IMR-90 (cell line): ENCODE data around the gene PSMD8. TPM values are rescaled to one million over a fixed set of nuclear protein-coding genes. Genes with fewer than 3 reads are reported as not detected.

Experiments
- ATAC-seq: fragments of 200-7000 bp; cut with Tn5 transposase; 2 replicates; pipeline ENCODE4 v1.9.1; 2020; ENCODE audit warnings: low read depth, mild to moderate bottlenecking, moderate library complexity
- BruUV-seq: library from RNA; stranded (reverse); fragments of 400-500 nt; replicated peaks from 2 replicates; lab custom pipeline; 2021; lab: Mats Ljungman, UMichigan
- CTCF ChIA-PET: fragments of 300-600 bp; formaldehyde crosslinking; extraction: SDS; loops from one replicate; lab custom pipeline; 2021; ENCODE audit warnings: antibody characterized with exemption; lab: Yijun Ruan, JAX
- POLR2A ChIA-PET: fragments of 300-600 bp; sonication (Branson Sonifier 250); formaldehyde crosslinking; loops from one replicate; lab custom pipeline; 2022; ENCODE audit warnings: antibody characterized with exemption; ENCODE audit not compliant: unreplicated experiment; lab: Charles Lee
- DNase-seq: peaks from one replicate; pipeline ENCODE4 v3.0.0; 2013
- H2AFZ ChIP-seq: replicated peaks from 2 replicates; pipeline ENCODE3; 2013; ENCODE audit warnings: low read length, mild to moderate bottlenecking; ENCODE audit not compliant: poor library complexity
- H2AK5ac ChIP-seq: 2 replicates; pipeline ENCODE4 v1.6.1; 2013; ENCODE audit warnings: low read depth, low read length, inconsistent platforms
- H2AK9ac ChIP-seq: replicated peaks from 2 replicates; pipeline ENCODE3; 2013; ENCODE audit warnings: mild to moderate bottlenecking, low read depth, low read length, moderate library complexity; ENCODE audit not compliant: poor library complexity
- H2BK120ac ChIP-seq: 2 replicates; pipeline ENCODE4 v1.6.1; 2013; ENCODE audit warnings: low read depth, low read length, inconsistent platforms
- H2BK15ac ChIP-seq: 3 replicates; pipeline ENCODE4 v1.6.1; 2013; ENCODE audit warnings: low read depth, low read length, inconsistent platforms
- H2BK20ac ChIP-seq: 2 replicates; pipeline ENCODE4 v1.6.1; 2013; ENCODE audit warnings: low read depth, mild to moderate bottlenecking, inconsistent platforms, low read length, moderate library complexity
- H2BK5ac ChIP-seq: 2 replicates; pipeline ENCODE4 v1.6.1; 2013; ENCODE audit warnings: mild to moderate bottlenecking, low read depth, low read length, inconsistent platforms; ENCODE audit not compliant: poor library complexity, severe bottlenecking
- H3K14ac ChIP-seq: replicated peaks from 2 replicates; pipeline ENCODE4 v1.6.1; 2013; ENCODE audit warnings: low read depth, low read length, inconsistent platforms
- H3K18ac ChIP-seq: 2 replicates; pipeline ENCODE4 v1.6.1; 2013; ENCODE audit warnings: low read depth, low read length, control low read depth
- H3K23ac ChIP-seq: 2 replicates; pipeline ENCODE4 v1.6.1; 2013; ENCODE audit warnings: low read depth, low read length, inconsistent platforms
- H3K27ac ChIP-seq: 2 replicates; pipeline ENCODE4 v1.5.1; 2013; ENCODE audit warnings: mild to moderate bottlenecking, control low read depth, low read length; ENCODE audit not compliant: insufficient read depth
- H3K27me3 ChIP-seq: 2 replicates; pipeline ENCODE4 v1.6.1; 2013; ENCODE audit warnings: low read length; ENCODE audit not compliant: control insufficient read depth, insufficient read depth
- H3K36me3 ChIP-seq: 2 replicates; pipeline ENCODE4 v1.6.1; 2013; ENCODE audit warnings: low read length, mixed read lengths; ENCODE audit not compliant: control insufficient read depth, insufficient read depth
- H3K4ac ChIP-seq: 2 replicates; pipeline ENCODE4 v1.6.1; 2013; ENCODE audit warnings: low read depth, low read length, inconsistent platforms
- H3K4me1 ChIP-seq: 2 replicates; pipeline ENCODE4 v1.6.1; 2013; ENCODE audit warnings: low read length, mixed read lengths; ENCODE audit not compliant: control insufficient read depth, insufficient read depth
- H3K4me2 ChIP-seq: 2 replicates; pipeline ENCODE4 v1.6.1; 2013; ENCODE audit warnings: low read depth, mild to moderate bottlenecking, control low read depth, low read length, moderate library complexity
- H3K4me3 ChIP-seq: 2 replicates; pipeline ENCODE4 v1.5.1; 2013; ENCODE audit warnings: low read depth, mild to moderate bottlenecking, control low read depth, low read length, moderate library complexity; ENCODE audit not compliant: insufficient read depth
- H3K56ac ChIP-seq: 2 replicates; pipeline ENCODE4 v1.6.1; 2013; ENCODE audit warnings: low read length, inconsistent platforms; ENCODE audit not compliant: insufficient read depth; ENCODE audit errors: extremely low read depth
- H3K79me1 ChIP-seq, 2 experiments: 2 replicates each; pipeline ENCODE4 v1.6.1; 2013; ENCODE audit warnings: low read length in 2 of 2, inconsistent platforms in 1 of 2, low read depth in 1 of 2
- H3K9ac ChIP-seq: 2 replicates; pipeline ENCODE4 v1.6.1; 2013; ENCODE audit warnings: low read depth, low read length, control low read depth
- H3K9me1 ChIP-seq: 2 replicates; pipeline ENCODE4 v1.6.1; 2013; ENCODE audit warnings: low read length, inconsistent platforms; ENCODE audit not compliant: insufficient read depth
- H3K9me3 ChIP-seq: 2 replicates; pipeline ENCODE4 v1.6.1; 2013; ENCODE audit warnings: low read length; ENCODE audit not compliant: control insufficient read depth, insufficient read depth
- H4K20me1 ChIP-seq: 2 replicates; pipeline ENCODE4 v1.6.1; 2013; ENCODE audit warnings: low read length, inconsistent platforms; ENCODE audit not compliant: insufficient read depth
- H4K5ac ChIP-seq: 2 replicates; pipeline ENCODE4 v1.6.1; 2013; ENCODE audit warnings: mild to moderate bottlenecking, low read depth, low read length, control low read depth
- H4K8ac ChIP-seq, 2 experiments: 2 replicates each; pipeline ENCODE4 v1.6.1; 2013; ENCODE audit warnings: low read depth in 2 of 2, low read length in 2 of 2, control low read depth in 1 of 2, inconsistent platforms in 1 of 2
- H4K91ac ChIP-seq: 2 replicates; pipeline ENCODE4 v1.6.1; 2013; ENCODE audit warnings: low read depth, low read length, inconsistent platforms; ENCODE audit not compliant: insufficient read depth
- BHLHE40 ChIP-seq: fragments of 150-350 bp; IDR thresholded peaks from 2 replicates; pipeline ENCODE4 v1.6.1; 2016; ENCODE audit warnings: mild to moderate bottlenecking, low read depth, low read length
- CEBPB ChIP-seq: IDR thresholded peaks from 2 replicates; pipeline ENCODE4 v1.6.1; 2012; ENCODE audit warnings: low read depth, low read length, improper control_type of control experiment
- CHD1 ChIP-seq: IDR thresholded peaks from 2 replicates; pipeline ENCODE4 v1.6.1; 2012; ENCODE audit warnings: low read depth, low read length, improper control_type of control experiment
- CTCF ChIP-seq: conservative IDR thresholded peaks from 2 replicates; pipeline ENCODE4 v1.5.1; 2012; ENCODE audit warnings: mild to moderate bottlenecking, low read depth, low read length, improper control_type of control experiment
- MAFK ChIP-seq: IDR thresholded peaks from 2 replicates; pipeline ENCODE4 v1.6.1; 2012; ENCODE audit warnings: low read depth, low read length, improper control_type of control experiment
- POLR2A ChIP-seq: IDR thresholded peaks from 2 replicates; pipeline ENCODE4 v1.6.1; 2012; ENCODE audit warnings: mild to moderate bottlenecking, low read depth, low read length
- SMC3 ChIP-seq: fragments of 150-350 bp; IDR thresholded peaks from 2 replicates; pipeline ENCODE4 v1.6.1; 2016; ENCODE audit warnings: low read depth, mild to moderate bottlenecking, antibody characterized with exemption, low read length, moderate library complexity
- WGBS, 2 experiments: methylation state at CpG; one replicate each; pipeline versions ENCODE4 v1.1.5 to v1.1.7; 2013; ENCODE audit warnings: missing lambda C conversion rate in 2 of 2; ENCODE audit not compliant: insufficient read length in 1 of 2; ENCODE audit errors: extremely low coverage in 2 of 2; 5-methylcytosine and 5-hydroxymethylcytosine counted together
- dilution Hi-C: fragments of 300-500 bp; cut with HindIII; formaldehyde crosslinking; loops from one replicate; pipeline ENCODE4 v1.14.3; 2018; ENCODE audit warnings: low sequenced_read_pairs; ENCODE audit not compliant: unreplicated experiment
- in situ Hi-C: fragments of 300-500 bp; cut with MboI; formaldehyde crosslinking; loops from 3 replicates; pipeline ENCODE4 v1.14.3; 2019; ENCODE audit warnings: low sequenced_read_pairs, inconsistent platforms, mixed read lengths
- intact Hi-C: fragments of 100-400 bp; cut with micrococcal nuclease; formaldehyde crosslinking; loops from 2 replicates; pipeline ENCODE4 v1.10.0; 2022
- polyA plus RNA-seq, 3 experiments: library from polyadenylated mRNA; depleted of rRNA; stranded (reverse); fragments of >200 nt; gene quantifications; 2 replicates each; pipeline ENCODE4 v1.2.3, GENCODE V29; 2012; ENCODE audit warnings: low replicate concordance in 1 of 3
- total RNA-seq: library from RNA; depleted of rRNA; stranded (reverse); fragments of >200 nt; gene quantifications from 2 replicates; pipeline ENCODE4 v1.2.3, GENCODE V29; 2012

PSMD8 gene
- total and polyA plus RNA-seq, 2 of the 4 experiments (the other 2 are of a cell fraction) = 475 to 644 TPM

- H2BK120ac ChIP-seq = no peak overlapping the region
- in situ Hi-C loops (no loop called here), dilution Hi-C loops (no loop called here), intact Hi-C loops (no loop called here)
- H3K27me3 ChIP-seq = no peaks in the 10 kb centered on the region
- DNase-seq (no peak), ATAC-seq (no peak)
- H3K4me3 ChIP-seq = no peak overlapping the region
- H3K36me3 ChIP-seq = peaks cover 10% of the 10 kb centered on the region; the same call in 1 of the 2 replicates
- H3K4me2 ChIP-seq = no peak overlapping the region
- WGBS, 2 experiments = no CpG with 5 or more reads among the region's 1 CpG
- no peak overlapping the region for H3K4ac ChIP-seq
- H3K4me1 ChIP-seq = no peaks in the 10 kb centered on the region
- POLR2A ChIA-PET = no interaction called here
- H4K5ac ChIP-seq = no peak overlapping the region
- no peak for TF ChIP-seq CHD1
- TF ChIP-seq CTCF = no peak
- TF ChIP-seq SMC3 = no peak
- TF ChIP-seq CEBPB = no peak
- TF ChIP-seq MAFK = no peak
- no peak for TF ChIP-seq POLR2A
- no peak for TF ChIP-seq BHLHE40
- H2BK15ac ChIP-seq = no peak overlapping the region
- peaks cover 6 to 12% of the 10 kb centered on the region in 2 experiments; a peak in 3 of 4 replicates for H3K79me1 ChIP-seq
- CTCF ChIA-PET = interaction anchor here (0.5 to 1.5 kb wide), 2 partner anchors 165 to 531 kb away, joined by 3 to 4 read pairs; partner anchors contain the start of genes MRPS12 and SARS2
- no peak overlapping the region for H3K9ac ChIP-seq
- no peak overlapping the region for H4K91ac ChIP-seq
- H3K14ac ChIP-seq = no peak overlapping the region
- H3K18ac ChIP-seq = no peak overlapping the region
- no peaks in the 10 kb centered on the region for H4K20me1 ChIP-seq
- H3K9me3 ChIP-seq = no peaks in the 10 kb centered on the region
- BruUV-seq = no TSS peak
- H3K23ac ChIP-seq = no peak overlapping the region
- no peak overlapping the region for H2AFZ ChIP-seq
- no peak overlapping the region for H2AK5ac ChIP-seq
- H3K9me1 ChIP-seq = 0 out of 2 replicates have a peak, but pooled peaks cover 3% of the 10 kb centered on the region
- H4K8ac ChIP-seq = no peak overlapping the region
- no peak overlapping the region for H2BK20ac ChIP-seq
- no peak overlapping the region for H3K27ac ChIP-seq
- no peak overlapping the region for H2AK9ac ChIP-seq
- H2BK5ac ChIP-seq = no peak overlapping the region
- H3K56ac ChIP-seq = no peak overlapping the region
Measured at GRCh38 chr19:38399537-38399936, 25.2 kb downstream of the PSMD8 start.
